HG03135 (cell line): Measurements from ENCODE around the gene ANKRD36B.
"Not testable (repeated sequence)": the region's sequence is repeated elsewhere in the genome, so short reads cannot be mapped to it uniquely, and the experiment has no call there.

Experiments
- ATAC-seq: cut with Tn5 transposase; IDR thresholded peaks from one replicate; pipeline ENCODE4 v1.9.1; 2021; ENCODE audit warnings: mild to moderate bottlenecking, moderate library complexity; ENCODE audit not compliant: unreplicated experiment

ANKRD36B gene

DNA sequence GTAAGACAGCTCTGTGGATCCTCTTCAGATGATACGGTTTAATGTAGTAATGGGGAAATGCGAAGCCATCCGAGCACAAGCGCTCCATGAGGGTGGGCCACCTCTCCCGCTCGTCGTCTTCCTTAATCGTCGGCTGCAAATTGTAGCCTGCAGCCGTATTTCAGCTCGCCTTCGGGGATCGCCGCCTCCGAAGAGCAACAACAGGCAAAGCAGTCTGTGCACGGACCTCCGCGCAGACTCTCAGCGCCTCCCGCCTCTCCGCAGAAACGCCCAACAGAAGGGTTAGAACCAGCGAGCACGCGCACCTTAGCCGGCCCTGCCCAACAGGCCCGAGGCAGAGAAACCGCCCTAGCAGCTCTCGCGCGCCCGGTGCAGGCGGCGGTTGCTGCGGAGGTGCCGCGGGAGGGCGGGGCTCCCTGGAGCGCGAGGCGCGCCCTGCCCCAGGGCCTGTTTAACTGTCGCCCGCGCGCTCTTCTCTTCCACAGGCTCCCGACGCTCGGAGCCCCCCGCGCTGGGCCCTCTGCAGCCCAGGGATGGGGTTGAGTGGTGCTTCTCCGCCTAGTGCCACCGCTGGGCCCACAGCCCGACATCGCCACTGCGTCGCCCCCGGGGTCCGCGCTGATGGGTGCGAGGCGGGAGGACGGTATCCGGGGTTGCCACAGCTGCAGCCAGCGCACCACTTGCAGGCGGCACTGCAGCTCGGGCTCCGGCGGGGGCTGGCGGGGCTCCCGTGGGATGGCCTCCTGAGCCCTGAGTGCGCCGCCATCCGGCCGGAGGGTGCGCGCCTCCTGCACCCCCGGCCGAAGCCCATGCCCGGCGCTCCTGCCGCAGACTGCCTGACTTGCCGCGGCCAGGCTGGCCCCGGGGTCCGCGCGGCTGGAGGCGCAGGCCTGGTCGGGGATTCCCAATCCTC lies at the start of gene ANKRD36B:
TSS of gene ANKRD36B (minus strand) at position 280 of the 913 bp plus-strand sequence. CDS start at position 88, 192 bp downstream.
- ATAC-seq: peak; percentile 53

DNA sequence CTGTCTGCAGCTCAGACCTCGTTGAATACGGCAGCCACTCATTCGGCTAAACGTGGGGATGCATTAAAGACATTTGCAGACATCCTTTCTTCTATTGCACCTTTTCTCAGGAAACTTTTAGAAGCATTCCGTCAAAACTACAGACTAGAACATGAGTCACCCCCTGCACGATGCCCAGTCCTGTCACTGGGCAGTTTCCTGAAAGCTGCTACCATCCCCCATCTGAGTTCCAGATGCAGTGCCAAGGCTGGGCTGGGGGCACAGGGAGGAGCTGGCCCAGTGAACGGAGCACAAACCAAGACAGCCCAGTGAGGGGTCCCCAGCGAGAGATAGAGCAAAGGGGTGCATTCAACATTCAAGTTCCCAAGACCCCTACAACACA lies 36.4 kb upstream of the ANKRD36B start:
- ATAC-seq: not testable (repeated sequence)

DNA sequence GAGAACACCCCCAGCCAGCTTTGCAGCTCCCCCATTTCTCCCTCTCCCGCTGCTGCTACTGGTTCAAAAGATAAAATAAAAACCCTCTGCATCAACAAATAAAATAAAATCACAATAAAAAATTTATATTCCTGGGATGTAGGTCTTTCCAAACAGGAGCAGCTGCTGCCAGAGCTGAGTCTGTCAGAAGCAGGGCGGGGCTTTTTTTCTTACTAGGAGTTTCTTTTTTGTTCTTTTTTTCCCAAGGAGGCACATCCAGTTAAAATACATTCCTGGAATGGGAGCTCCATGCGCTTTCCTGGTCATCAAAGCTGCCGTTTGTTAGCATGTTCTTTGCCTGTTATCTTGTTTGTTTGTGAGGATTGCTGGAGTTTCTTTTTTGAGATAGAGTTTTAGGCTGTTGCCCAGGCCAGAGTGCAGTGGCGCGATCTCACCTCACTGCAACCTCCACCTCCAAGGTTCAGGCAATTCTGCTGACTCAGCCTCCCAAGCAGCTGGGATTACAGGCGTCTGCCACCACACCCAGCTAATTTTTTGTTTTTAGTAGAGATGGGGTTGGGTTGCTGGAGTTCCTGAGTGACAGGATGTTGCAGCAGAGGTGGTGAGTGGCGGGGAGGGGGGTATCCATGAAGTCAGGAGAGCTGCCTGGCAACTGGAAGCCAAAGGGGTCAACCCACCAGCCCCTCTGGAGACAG lies 35.8 kb upstream of the ANKRD36B start:
- ATAC-seq: not testable (repeated sequence)

DNA sequence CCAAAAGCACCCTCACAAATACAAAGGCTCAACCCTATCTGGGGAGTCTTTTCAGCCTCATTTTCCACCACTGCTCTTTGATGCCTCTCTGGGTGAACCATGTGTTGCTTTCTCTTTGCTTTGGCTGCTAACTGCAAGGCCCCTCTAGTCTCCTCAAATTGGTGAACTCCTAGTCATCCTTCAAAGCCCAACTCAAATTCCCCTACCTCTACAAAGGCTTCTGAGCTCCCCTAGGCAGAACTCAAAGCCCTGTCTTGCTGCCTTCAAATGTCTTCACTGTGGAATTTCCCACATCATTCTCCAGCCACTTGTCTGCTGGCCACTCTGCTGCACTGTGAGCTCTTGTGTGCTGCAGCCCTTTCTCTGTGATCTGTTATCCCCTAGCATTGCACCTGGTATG lies 33.3 kb upstream of the ANKRD36B start:
- not testable (repeated sequence) for ATAC-seq

DNA sequence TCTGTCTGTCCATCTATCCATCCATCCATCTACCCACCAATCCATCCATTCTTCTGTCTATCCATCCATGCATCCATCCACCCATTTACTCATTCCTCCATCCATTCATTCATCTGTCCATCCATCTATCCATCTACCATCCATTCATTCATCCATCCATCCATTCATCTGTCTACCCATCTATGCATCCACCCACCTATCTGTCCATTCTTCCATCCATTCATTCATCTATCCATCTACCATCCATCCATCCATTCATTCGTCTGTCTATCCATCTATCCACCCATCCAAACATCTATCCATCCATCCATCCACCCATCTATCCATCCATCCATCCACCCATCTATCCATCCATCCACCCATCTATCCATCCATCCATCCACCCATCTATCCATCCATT lies 30.8 kb upstream of the ANKRD36B start:
- ATAC-seq: not testable (repeated sequence)

DNA sequence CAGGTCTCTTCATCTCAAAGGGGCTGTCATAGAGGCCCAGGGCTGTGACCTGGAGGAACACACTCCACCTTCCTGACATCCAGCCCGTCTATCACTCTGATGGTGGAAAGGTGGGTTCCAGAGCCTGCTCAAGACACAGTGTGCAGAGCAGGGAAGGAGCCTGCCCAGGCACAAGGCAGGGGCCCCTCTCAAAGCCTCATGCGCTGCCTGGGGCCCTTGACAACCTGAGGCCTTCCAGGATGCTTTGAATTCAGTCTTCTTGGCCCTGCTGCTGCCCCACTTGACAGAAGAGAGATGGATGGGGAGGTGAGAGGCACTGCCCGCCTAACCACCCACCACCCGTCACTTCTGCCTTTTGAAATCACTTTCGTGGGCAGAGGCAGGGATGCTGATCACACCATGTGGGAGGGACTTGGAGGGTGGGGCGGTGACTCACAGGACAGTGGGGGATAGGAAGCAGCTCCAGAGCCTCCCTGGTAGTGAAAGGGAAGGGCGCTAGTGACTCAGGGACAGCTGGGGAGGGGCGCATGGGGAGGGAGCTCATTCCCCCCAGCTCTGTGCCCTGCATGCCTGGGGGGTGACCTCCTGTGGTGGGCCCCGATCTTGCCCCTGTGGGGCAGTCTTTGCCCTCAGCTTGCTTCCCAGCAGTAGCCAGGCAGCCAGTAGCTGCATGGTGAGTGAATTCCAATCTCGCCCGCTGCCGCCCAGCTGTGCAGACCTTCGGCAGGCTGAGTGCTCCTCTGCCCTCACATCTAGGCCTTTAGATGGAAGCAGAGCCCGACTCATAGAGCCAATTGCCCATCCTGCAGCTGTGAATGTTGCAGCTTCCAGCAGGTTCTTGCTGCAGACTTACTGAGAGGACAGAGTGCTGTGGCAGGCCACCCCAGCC lies 29.5 kb upstream of the ANKRD36B start:
- ATAC-seq: not testable (repeated sequence)

DNA sequence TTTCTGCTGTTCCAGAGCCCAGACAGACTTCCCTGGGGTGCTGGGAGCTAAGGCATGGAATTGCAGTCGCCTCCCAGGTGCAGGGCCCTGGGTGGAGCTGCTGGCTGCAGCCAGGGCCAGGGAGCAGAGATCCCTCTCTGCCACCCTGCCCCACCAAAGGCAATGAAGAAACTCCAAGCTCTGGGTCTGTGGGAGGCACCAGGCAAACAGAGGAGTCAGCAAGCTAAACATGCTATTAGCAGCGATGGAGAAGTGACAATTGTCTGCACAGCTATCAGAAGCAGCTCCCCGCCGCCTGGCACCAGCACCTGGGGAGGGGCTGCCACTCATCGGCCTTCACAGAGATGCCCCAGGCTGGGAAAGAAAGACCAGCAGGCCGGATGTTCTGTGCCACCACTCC lies 28.2 kb upstream of the ANKRD36B start:
- no peak for ATAC-seq

DNA sequence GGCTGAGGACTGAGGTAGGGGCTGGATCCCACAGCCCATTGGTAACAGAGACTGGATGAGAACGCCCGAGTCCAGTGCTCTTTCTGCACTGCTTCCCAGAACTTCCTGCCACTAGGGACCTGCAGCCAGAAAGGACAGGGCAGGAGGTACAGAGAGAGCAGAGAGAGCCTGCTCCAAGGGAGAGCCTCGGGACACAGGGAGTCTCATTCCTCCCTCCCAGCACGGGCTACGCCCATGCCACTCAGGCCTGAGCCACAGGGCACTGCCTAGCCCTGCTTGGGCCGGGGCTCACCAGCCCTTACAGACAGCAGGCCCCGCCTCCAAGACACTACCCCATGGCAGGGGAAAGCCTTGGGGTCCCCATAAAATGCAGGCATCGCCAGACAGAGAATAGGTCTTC lies 26.1 kb upstream of the ANKRD36B start:
- not testable (repeated sequence) for ATAC-seq

DNA sequence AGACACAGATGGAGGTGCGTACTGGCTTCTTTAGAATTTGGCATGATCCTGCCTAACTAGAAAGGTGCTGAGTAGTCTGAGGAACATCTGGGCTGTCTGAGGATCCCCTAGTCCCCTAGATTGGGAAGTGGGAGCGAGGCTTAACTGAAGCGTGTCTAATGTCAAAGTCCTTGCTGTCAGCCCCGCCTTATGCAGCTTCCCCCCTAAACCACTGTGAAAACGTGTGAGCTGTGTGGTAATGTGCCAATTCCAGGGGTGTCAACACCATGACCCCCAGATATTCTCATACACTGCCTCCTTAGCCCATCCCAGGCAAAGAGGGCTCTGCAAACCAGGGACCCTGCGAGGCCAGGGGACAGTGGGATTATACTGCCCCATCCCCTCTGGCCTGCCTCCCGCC lies 22.2 kb upstream of the ANKRD36B start:
- ATAC-seq: not testable (repeated sequence)

DNA sequence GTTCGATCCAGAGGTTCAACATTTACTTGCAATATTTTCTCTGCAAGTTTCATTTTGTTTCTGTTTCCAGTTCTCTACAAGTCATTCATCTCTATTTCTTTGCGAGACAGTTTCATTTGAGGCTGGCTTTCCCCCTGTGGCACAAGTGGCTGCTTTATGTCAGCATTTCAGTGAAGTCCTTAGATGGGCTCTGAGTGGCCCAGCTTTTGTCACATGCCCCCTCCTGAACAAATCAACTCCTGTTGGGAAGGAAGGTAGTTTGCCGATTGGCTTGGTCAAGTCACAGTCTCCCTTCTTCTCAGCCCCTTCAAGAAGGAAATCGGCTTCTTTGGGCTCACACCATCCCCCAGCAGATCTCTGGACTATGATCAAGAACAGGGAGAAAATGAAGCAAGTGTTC lies 19.1 kb upstream of the ANKRD36B start:
- ATAC-seq: not testable (repeated sequence)

DNA sequence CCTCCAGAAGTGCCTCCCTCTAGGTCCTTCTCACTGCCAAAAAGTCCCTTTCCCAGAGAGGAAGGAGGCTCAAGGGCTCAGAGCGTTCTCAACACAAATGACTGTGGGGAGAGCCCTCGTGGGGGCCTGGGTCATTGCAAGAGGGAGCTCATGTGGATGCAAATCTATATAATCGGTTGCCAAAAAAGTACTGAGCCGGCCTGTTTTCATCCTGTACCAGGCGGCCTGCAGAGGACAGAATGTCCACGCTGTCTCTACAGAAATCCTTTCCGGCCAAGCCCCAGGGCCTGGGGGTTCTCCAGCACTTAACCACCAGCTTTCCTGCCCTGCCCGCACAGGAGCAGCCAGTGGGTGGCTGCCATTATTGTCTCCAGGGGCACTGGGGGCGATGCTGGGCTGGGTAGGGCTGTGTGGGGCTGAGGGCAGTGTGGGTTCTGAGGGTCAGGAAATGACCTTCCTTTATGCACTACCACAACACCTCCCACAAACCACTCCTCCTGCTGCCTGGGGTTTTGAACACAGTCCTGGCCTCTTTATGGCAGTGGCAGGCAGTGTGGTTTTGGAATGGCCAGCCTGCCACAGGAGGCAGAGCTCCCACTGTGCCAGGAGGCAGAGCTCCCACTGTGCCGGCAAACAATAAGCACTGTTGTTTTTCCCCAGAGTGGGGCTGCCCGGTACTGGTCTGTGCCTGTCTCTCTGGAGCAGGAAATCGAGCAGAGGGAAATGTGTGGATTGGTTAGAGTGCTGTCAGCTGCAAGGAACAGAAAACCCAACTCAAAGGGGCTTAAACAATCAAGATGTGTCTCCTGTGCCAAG lies 16.1 kb upstream of the ANKRD36B start:
- not testable (repeated sequence) for ATAC-seq

DNA sequence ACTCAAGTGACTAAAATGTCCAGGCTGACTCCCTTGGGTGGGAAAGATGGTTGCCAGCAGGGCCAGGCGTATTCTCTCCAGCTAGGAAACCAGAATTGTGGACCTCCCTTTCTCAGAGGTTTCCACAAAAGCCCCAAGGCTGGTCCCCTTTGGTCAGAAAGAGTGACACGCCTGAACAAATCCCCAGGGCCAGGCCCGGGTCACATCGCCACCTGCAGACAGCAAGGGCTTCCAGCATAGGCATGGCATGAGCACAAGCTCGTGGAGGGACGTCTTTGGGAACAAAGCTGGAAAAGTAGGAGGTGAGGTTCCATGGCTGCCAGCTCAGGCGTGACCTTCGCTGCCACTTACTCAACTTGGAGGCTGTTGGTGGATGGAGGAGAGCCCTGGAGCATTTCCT lies 15.4 kb upstream of the ANKRD36B start:
- ATAC-seq: not testable (repeated sequence)

DNA sequence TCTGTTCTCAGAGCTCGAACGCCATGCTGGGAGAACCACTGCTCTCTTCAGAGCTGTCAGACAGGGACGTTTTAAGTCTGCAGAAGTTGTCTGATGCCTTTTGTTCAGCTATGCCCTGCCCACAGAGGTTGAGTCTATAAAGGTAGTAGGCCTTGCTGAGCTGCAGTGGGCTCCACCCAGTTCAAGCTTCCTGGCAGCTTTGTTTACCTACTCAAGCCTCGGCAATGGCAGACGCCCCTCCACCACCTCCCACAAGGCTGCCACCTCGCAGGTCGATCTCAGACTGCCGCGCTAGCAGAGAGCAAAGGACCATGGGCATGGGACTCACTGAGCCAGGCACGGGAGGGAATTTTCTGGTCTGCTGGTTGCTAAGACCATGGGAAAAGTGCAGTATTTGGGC lies 11.9 kb upstream of the ANKRD36B start:
- not testable (repeated sequence) for ATAC-seq

DNA sequence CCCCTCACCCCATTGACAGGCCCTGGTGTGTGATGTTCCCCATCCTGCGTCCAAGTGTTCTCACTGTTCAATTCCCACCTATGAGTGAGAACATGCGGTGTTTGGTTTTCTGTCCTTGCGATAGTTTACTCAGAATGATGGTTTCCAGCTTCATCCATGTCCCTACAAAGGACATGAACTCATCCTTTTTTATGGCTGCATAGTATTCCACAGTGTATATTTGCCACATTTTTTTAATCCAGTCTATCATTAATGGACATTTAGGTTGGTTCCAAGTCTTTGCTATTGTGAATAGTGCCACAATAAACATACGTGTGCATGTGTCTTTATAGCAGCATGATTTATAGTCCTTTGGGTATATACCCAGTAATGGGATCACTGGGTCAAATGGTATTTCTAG lies 6.5 kb upstream of the ANKRD36B start:
- ATAC-seq: not testable (repeated sequence)

DNA sequence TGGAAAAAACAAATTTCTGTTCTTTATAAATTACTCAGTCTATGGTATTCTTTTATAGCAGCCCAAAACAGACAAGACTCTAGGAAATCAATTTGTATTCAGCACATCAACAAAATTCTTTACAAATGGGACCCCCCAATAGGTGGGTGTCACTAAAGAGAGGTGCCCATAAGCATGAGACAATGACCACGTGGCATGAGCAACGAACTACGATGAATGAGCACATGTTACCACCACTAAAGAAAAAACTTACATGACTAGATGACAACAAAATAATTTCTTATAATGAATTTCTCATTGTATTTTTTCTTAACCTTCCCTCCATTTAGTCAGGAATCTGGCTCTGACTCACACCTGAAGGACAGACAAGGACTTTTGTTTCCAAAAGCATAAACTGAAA lies 3.8 kb upstream of the ANKRD36B start:
- not testable (repeated sequence) for ATAC-seq

DNA sequence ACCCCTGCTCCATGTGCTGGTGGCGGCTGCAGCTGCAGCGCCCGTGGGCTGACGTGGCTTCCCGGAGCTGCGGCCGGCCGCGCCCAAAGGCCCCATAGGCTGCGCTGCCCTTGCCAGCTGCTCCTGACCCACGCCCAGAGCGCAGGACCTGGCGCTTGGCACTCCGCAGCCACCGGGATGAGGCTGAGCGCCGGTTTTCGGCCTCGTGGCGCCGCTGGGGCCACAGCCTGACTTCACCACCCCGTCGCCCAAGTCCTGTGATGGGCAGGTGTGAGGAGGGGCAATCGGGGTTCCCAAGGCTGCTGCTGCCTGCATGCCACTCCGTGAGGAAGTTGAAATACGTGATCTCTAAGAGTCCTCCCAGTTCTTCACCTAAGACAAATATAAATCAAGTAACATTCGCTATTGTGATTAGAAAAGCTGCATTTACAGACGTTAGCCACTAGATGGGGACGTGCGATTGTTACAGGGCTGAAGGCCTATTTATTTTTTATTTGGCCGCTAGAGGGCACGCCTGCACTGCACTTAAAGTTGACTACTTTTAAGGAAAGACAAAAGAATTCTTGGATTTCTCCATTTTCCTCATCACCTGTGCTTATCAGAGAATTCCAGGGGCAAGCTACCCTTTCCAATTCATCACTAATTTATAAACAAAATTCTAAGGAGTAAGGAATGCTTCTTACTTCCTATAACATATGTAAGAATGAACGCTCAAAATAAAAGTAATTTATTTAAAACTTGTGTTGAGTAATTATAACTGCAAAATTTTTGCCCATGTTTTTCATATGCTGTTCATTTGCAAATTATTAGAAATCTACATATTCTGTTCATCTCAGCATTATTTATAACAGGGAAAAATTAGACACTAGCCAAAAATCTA lies 1.1 kb upstream of the ANKRD36B start:
- ATAC-seq: peak; percentile 65

DNA sequence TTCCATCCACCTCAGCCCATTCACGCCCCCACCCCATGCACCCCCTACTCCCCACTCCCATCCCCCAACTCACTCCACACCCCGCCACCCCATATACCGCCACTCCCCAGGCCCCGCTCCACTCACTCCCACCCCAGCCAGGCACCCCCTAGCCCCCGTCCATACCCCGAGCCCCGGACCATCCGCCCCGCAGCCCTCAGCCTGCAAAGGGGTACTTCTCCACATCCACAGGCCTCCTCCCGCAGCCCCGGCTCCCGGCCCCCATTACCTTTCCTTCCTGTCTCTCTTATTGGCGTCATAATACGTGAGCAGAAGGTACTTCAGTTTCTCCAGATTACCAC lies 450 bp downstream of the ANKRD36B start:
- not testable (repeated sequence) for ATAC-seq

DNA sequence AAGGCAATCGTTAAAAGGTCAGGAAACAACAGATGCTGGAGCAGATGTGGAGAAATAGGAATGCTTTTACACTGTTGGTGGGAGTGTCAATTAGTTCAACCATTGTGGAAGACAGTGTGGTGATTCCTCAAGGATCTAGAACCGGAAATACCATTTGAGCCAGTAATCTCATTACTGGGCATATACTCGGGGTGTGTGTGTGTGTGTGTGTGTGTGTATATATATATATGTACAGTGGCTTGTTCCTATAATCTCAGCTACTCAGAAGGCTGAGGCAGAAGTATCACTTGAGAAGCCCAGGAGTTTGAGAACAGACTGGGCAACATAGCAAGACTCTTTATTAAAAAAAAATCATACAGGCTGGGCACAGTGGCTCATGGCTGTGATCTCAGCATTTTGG lies 24.0 kb downstream of the ANKRD36B start:
- not testable (repeated sequence) for ATAC-seq

DNA sequence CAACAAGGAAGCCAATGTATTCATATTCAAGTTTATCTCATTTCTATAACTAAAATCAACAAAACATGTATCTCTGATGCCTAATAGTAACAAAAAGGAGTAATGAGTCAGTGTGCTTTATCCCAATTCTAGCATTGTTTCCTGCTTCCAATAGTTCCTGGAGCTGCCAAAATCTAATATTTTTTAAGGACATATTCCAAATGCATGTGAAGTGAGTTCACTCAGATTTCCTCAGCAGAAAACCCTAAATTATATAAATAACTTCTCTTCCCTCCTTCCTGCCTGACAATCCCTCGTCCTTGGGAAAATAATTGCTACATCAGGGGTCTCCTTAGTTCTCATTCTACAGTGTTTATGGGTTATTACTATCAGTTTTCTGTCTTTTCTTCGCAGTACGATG lies 37.3 kb downstream of the ANKRD36B start:
- ATAC-seq: not testable (repeated sequence)
